Measurements from ENCODE around the gene ZNF33B.

- TF ChIP-seq EP300 (IDR thresholded peaks at IDR 0.05) (no peak), POLR2A (IDR thresholded peaks at IDR 0.05) (no peak), CTCF (IDR thresholded peaks at IDR 0.05) (no peak)
These were observed 94.5 kb downstream of the ZNF33B start for GRCh38 chr10:42543840-42544372.
